Stimulated activated CD4-positive, alpha-beta T cell treated with anti-CD3 and anti-CD28 coated beads, Interleukin-1b, Interleukin-23, amount 100 ng/mL, for 48 hours (primary cell): ENCODE results near the gene ELP2.

ENCODE experiments used
- DNase-seq: peaks from one replicate; pipeline ENCODE4 v3.0.0-alpha.2; 2020

ELP2 gene

DNA sequence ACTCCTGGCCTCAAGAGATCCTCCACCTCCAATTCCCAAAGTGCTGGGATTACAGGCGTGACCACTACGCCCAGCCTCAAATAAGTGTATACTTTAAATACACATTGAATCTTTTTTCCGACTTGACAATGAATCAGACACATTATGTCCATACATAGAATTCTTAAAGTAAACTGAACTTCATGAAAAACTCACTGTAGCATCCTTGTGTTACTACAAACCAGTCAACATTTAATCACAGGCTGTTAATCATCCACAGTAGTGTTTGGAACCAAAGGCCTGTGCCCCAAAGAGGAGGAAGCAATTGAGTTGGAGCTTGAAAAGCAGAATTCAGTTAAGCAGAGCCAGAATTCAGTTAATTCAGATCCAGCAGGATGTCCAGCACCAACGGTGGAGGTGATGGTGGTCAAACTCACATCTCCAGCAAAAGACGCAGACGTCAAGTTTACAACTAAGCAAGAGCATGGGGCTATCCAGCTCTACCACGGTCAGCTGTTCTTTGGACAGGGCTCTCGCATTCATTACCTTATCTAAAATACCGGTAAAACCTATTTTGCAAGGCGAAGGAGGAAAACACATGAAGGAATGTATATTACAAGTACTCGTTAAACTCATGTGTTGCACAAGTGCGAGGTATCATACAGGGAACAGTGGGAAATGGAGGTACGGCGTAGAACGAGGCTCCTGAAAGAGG lies 1.7 kb upstream of the ELP2 start:
- no peak for DNase-seq

DNA sequence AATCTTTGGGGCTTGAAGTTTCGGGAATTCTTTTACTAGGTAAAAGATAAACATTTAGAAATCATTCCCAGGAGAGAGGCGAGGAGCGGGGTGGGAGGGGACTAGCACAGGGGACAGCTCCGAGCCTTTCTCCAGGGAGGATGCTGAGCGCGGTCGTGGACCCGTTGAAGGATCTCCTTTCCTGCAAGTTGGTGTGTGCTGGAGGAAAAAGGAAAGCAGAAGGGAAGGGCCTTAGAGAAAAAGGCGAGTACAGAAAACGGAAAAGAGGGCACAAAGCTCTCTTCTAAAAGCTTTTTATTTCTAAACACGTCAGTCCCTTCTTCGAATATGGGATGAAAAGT lies 1.2 kb upstream of the ELP2 start:
- DNase-seq, result no peak

DNA sequence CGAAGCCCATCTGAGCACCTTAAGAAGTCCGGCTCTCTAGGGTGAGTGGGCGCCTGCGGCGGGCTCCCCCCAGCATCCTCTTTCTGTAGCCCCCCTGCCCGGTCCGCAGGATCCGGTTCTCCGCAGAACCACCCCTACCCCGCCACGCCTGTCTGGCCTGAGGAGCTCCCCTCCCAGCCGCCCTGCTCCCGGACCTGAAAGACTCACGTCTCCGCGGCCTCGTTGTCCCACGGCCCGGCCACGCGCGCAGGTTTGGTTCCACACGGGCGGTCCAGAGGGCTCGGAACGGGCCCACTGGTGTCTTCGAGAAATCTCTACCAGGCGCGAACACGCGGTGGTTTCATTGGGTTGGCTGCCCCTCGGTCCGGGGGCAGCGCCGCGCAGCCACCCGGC lies 796 bp upstream of the ELP2 start:
- no peak for DNase-seq

DNA sequence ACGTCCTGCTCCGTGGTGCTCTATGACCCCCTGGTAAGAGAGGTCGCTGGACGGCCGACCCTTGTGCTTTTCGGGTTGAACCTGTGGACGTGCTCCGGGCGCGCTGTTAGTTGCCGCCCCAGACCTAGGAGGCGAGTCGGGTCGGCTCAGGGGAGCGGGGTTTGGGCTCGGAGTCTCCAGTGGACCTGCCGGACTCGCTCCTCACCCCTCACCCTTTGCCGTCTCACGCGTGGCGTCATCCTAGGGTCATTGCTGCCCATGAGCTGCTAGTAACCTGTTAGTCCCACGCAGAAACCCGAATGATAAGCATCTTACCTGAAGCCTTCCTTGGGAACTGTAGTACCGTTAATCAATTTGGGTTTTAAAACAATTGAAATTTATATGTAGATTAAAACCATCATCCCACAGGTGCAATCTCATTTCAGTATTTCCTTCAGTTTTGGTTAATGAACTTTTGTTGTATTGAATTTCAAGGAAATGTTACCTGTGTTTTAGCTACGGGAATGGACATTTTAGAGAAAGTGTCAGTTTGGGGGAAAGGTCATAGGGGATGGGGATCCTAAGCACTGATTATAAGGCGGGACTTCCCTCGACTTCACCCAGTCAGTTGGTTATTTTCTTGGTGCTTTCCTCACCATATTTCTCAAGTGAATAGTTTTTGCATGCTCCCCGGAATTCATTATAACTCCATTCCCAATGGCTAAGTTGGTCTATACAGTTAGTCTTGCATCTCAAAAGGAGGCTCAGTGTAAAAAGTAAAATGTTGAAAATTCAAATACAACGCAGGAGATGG lies 536 bp downstream of the ELP2 start:
- DNase-seq, result no peak

DNA sequence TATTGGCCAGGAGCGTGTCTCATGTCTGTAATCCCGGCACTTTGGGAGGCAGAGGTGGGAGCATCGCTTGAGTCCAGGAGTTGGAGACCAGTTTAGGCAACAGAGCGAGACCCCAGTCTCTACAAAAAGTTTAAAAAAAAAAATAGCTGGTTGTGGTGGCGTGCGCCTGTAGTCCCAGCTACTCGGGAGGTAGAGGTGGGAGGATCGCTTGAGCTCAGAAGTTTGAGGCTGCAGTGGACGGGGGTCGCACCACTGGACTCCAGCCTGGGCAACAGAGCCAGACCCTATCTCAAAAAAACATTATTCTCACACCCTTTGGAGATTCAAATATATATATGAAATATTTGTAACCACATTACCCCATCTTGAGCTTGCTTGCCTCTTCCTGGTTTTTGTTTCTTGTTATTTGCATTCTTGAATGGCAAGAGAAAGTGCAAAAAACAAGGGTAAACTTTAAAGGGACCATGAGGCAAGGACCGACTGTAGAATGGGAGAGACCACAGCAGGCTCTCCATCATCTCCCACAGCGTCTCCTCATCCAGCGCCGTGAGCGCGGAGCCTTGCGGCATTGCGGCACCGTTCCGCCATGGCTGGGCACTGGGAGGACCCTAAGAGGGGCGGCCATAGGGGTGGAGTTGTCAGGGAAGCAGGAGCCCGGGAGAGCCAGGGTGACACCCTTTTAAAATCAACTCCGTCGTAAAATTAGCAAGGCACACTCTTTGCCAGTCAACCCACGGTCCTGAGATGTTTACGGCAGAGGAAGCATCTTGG lies 1.4 kb downstream of the ELP2 start:
- no peak for DNase-seq

DNA sequence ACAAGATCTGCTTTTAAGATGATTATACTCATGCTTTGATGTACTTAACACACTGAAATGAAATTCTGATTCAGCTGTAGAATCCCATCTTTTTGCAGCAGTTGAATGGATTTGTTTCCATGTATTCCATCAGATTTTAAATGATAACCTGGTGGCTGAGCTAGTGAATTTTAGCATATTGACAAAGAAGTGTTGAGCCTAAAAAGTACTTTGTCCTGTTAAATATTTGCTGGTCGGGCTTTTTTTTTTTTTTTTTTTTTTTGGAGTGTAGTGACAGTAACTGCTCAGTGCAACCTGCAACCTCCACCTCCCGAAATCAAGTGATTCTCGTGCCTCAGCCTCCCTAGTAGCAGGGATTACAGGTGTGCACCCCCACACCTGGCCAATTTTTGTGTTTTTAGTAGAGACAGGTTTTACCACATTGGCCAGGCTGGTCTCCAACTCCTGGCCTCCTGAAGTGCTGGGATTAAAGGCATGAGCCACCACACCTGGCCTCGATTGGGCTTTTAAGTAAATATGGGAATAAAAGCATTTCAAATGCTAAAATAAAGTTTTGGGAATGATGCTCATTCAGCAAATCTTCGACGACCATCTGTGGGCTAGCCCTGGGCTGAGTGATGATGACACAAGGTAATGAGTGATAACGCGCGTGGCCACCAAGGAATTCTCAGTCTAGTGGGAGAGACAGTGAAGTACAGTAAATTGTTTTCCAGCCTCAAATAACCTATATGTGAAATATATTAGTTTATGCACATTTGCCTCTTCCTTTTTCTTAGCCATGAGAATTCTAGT lies 2.2 kb downstream of the ELP2 start:
- no peak for DNase-seq

DNA sequence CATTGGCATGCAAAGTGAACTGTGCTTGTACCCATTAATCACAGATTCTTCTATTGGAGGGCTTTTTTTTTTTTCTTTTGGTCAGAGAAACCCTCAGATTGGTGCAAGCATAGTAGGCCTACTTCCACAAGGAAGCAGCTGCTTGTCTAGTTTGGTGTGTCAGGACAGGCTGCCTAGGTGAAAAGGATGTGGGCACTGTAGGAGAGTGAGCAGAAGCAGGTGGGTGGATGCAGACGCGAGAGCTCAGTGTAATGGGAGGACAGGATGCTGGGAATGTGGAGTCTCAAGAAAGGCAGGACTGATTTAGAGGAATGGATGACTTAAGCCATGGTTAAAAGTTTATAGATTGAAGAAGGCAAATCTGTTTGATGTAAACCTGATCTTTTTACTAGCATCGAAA lies 3.1 kb downstream of the ELP2 start:
- no peak for DNase-seq

DNA sequence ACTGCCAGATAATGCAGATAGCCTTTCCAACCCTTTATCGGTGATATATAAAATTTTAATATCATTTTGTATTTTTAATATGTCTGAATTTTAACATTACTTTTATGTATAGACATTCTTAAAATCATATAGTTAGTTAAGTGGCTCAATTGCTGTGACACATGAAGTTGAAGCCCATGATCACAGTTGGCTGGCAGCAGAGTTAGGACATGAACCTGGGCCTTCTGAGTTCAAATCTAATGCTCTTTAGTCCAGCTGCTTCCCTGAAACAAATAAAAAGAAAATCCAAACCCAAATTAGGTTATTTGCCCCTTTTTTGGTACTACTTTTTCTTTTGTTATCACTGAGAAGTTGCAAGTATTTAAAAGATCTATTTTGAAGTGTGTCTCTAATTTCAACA lies 5.6 kb downstream of the ELP2 start:
- no peak for DNase-seq

DNA sequence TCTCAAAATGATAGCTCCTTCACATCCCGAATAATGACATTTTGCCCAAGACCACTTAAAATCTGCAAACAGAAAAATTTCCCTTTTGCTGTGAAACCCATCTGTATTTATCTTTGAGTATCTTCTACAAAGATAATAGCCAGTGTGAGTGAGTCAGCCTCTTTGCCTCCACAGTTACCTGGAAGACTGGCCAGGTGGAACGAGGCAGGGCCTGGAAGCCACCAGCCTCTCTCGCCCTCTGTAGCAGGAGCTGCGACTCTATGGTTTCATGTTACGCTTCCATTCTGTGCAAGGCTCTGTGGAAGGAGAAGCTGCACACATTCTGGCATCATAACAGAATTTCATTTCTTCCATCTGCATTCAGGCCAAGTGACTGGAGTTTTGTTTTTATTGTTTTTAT lies 9.5 kb downstream of the ELP2 start:
- DNase-seq, result no peak

DNA sequence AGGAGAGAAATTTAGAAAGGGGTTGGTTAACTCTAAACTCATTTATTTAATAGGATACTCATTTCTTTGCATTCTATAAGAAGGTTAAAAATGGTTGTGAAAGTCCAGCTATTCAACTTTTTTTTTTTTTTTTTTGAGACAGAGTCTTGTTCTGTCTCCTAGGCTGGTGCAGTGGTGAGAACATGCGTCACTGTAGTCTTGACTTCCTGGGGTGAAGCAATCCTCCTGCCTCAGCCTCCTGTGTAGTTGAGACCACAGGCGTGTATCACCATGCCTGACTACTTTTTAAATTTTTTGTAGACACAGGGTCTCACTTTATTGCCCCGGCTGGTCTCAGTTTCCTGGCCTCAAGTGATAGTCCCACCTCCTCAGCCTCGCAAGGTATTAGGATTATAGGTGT lies 11.9 kb downstream of the ELP2 start:
- no peak for DNase-seq

DNA sequence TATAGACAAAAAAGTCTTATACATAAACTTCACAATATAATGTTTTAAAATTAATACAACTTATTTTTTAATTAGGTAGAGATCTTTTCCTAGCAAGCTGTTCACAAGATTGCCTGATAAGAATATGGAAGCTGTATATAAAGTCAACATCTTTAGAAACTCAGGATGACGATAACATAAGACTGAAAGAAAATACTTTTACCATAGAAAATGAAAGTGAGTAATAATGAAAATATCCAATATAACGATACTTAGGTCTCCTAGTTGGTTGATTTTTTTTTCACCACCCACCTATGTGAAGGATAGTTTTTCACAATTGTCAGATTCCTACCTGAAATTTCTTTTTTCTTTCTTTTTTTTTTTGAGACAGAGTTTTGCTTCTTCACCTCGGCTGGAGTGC lies 13.1 kb downstream of the ELP2 start:
- DNase-seq, result no peak

DNA sequence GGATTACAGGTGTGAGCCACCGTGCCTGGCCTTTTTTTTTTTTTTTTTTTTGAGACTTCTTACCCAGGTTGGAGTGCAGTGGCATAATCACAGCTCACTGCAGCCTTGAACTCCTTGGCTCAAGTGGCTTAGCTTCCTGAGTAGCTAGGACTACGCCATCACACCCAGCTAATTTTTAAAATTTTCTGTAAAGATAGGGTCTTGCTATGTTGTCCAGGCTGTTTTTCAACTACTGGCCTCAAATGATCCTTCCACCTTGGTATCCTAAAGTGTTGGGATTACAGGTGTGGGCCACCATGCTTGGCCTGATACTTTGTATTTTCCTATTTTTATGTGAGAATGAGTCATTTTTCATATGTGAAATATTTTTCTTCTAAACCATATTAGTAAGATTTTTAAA lies 13.7 kb downstream of the ELP2 start:
- DNase-seq, result no peak

DNA sequence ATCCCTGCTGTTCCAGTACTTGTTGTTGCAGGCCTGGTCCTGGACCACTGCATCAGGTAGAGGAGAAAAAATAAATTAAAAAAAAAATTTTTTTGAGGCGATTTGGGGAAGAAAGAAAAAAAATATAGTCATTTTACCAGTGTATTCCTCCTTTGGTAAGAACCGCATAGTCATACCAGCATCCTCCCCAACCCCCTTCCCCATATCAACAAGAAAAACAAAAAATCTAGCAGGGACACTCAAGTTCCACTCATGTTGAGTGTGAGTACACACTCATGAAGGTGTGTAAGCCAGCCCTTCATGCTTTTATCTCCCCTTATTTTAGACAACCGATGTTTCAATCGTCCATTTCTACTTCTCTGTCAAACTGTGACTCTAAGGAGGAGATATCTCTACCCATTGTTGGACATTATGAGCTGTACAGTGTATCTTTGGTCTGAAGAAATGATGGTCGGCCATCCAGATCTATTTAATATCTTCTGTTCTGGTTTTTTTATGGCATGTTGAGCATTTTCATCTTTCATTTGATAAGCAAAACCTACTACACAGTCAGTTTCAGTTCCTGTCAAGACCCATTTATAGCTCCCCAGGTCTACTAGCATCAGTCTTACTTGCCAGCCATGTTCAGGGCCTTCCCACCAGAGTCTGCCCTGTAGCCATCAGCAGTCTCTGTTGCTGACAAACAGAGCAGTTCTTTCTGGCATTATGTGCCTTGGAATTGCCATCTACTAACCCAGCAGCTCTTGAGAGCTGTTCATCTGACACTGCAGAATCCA lies 20.0 kb downstream of the ELP2 start:
- no peak for DNase-seq

DNA sequence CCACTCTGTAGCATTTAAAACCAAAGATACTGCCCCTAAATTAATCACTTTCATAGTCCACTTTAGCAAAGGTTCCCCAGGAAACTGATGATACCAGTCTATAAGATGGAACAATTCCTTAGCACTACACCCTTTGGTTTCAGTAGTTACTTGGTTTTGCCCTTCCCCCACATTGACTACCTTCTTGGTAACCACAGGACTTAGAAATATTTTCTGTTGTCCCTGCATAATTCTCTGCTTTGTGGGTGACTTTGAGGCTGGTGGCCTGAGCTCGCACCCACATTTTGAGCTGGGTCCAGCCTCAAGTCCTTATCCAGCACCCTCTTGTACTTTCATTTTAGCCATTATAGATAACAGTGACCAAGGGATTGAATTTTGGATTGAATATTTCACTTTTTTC lies 23.1 kb downstream of the ELP2 start:
- DNase-seq, result no peak

DNA sequence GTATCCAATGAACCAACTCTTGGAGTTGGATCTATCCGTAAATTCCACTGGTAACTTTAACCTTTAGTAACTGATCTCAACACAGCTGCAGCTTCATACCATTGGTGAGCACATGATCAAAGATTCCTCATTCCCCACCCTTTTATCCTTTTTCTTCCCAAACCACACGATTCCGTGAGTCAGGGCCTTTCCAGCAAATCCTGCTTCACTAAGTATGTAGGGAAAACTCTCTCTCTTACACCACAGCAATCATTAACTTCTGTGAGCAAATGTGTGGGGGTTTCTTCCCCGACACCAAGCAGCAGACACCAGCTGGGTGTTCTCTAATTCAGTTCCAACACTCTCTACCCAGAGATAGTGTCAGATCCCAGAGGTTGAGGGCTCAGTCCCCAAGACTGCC lies 23.5 kb downstream of the ELP2 start:
- DNase-seq, result no peak

DNA sequence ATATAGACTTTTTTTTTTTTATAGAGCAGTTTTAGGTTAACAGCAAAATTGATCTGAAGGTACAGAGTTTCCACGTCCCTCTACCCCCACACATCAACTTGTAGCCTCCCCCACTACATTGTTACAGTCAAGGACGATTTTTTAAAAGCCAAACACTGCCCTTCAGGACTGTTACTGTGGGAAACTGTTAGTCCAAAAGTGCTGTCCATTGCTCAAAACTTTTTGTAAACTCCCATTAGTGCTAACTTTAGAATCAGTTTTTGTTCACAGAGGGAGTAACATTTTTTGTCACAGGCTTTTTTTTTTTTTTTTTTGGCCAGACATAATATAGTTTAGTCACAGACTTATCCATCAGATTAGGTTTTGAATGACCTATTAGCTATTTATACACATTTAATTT lies 24.1 kb downstream of the ELP2 start:
- DNase-seq, result no peak

DNA sequence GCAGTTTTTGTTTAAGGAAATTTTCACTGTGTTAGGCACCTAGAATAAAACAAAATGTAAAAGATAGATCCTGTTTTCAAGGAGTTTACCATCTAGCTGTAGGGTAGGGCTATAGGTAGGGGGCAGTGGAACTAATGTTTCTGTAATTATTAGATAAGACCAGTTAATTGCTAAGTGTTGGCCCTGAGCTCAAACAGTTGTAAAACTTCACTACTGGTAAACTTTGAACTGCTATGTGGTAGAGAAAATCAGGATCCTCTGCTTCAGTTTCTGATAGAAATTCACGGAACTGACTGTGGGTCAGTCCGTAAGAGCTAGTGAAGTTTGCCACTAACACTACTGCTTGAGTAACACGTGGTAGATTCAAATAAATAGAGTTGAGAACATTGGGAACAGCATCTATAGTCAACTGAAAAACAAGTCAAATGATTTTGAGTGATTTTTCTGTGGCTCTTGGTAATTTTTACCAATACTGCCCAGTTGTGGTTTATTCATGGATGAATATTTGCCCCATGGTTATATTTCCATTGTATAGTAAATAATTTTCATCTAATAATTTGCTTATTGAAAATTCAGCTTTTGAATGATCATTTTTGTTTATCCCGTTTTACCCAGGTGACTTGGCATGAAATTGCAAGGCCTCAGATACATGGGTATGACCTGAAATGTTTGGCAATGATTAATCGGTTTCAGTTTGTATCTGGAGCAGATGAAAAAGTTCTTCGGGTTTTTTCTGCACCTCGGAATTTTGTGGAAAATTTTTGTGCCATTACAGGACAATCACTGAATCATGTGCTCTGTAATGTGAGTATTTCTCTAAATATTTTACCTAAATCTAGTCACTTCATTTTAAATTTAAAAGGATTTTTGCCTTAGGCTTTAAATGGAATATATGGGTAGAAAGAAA lies 26.4 kb downstream of the ELP2 start:
- no peak for DNase-seq

DNA sequence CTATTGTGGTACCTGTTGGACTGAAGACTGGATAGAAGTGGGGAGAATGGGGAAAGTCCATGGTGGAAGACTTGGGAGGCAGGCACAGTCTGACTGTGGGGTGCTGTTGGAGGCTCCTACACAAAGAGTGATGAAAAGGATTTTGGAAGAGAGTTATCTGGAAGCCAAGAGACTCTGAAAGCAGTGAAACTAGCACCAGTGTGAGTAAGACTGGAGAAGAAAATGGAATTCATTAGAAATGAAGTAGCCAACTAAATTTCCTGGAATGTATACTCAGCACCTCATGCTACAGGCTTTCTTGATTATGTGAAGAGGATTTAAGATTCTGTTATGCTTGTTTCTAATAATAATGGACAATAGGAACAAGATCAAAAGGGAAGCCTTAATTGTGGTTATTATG lies 27.7 kb downstream of the ELP2 start:
- no peak for DNase-seq

DNA sequence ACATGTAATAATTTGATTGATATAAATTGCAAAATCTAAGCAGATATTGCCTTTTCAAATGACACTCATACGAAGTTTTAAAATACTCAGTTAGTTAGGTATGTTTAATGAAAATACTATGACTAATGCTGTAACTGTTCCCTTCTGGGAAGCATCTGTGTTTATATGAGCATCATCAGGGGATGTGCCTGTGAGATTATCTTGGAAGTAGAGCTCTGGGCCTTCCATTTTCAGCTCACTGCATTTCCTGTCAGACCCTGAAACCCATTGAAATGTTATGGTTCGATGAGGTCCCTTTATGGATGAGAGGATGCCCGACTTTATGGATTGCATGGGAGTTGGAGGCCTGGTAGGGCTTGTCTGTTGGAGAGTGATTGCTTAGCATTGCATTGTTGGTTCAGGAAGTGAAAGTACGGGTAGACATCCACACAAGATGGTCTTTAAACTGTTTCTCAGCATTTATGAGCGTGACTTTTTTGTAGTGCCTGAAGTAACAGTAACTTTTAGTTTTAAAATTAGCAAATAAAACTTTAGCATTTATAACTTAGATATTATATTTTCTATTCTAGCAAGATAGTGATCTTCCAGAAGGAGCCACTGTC lies 28.7 kb downstream of the ELP2 start:
- no peak for DNase-seq

DNA sequence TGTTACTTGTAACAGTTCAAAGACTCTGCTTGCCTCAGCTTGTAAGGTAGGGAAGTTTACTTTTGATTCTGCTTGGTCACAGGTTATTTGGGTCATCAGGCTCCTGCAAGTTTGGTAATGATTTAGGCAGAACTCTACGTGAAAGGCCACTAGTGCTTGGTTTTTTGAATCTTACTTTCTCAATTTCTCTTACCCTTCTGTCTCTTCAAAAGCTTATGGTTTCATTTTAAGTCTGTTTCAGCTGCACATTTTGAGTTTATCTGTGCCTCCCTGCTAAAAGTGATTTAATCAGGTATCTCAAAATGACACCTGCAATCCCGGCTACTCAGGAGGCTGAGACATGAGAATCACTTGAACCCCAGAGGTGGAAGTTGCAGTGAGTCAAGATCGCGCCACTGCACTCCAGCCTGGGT lies 31.3 kb downstream of the ELP2 start:
- peak; percentile 30 for DNase-seq

DNA sequence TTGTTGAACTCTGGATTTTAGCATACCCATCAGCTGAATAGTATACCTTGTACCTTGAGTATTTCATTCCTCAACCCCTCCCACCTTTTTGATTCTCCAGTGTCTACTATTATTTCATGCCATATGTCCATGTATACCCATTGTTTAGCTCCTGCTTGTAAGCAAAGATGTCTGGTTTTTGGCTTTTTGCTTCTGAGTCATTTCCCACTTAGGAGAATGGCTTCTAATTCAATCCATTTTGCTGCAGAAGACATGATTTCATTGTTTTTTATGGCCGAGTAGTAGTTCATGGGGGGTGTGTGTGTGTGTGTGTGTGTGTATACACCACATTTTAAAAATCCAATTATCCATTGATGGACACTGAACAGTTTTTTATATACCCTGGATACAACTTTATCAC lies 33.3 kb downstream of the ELP2 start:
- no peak for DNase-seq
